ENCODE results near the gene COL4A4.

COL4A4 gene

DNA sequence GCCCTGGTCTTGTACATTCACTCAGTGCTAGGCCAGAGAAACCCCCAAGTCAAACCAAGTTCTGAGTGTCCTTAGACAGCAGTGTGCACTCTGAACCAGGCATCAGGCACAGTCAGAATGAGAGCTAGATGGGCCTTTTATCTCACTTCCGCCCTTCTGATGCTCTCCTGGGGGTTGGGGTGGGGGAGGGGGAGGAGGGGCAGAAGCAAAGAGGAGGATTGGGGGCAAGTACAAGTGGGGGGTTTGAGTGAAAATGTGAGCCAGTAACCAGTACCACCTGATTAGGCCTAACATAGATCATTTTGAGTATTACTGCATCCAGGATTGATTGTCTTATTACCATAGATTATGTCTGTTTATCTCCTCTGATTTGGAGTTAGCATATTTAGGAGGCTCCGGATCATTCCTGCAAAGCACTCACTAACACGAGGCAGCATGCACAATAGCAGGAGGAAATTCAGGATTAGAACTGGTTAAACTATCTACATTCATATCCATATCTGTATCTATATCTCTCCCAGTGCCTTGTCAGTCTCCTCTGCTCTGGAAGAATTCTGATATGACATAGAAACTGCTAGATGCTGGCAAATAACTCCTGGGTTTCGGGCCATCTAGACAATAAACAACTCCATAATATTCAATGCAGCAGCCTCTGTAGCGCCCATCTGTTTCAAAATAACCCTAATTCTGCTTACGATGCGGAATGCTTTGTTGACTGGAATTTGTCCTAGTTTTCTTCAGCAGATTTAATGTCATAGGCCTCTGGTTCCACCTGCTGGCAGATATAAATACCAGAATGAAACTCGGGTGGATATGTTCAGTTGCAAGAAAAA is 179.0 kb downstream of the COL4A4 start:
- peak; percentile 44 for DNase-seq
- Mint-ChIP-seq H3K9me3 (no peaks in the 10 kb centered on the region), H3K4me1 (peaks cover 20 to 29% of the 10 kb centered on the region in 2 donors), H3K4me3 (no peak overlapping the region), H3K27ac (peak overlapping the region; percentile 86), H3K27me3 (no peaks in the 10 kb centered on the region), H3K36me3 (peaks cover 7 to 18% of the 10 kb centered on the region in 2 donors)
- peak; percentile 98 to 99 for ATAC-seq (replicated peaks)

DNA sequence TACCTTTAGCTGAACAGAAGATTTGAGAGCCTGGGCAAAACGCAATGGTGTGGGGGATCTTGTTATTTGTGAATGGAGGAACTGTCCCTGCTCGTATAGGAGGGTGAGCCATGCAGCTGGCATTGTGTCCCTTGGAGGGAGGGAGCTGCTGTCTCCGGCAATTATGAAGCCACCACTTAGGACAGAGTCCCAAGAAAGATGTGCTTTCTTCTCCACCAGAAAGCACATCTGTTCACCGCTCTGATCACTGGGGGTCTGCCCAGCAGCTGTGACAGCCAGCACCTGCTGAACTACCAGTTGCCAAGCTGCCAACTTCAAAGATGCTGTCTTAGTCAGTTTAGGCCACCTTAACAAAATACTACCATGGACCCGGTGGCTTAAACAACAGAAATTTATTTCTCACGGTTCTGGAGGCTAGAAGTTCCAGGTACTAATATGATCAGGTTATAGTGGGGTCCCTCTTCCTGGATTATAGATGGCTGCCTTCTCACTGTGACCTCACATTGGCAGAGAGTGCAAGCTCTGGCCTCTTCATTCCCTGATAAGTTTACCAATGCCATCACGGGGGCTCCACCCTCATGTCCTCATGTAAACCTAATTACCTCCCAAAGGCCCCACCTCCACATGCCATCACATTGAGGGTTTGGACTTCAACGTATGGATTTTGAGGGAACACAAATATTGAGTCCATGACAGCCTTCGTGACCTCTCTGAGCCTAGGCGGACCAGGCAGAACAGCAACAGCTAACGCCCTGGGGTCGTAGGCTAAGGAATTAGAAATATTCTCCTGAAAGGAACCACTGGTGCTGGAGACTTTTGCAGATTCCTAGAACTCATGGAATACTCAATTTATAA is 179.9 kb downstream of the COL4A4 start:
- peaks cover 20 to 29% of the 10 kb centered on the region in 2 donors for H3K4me1 Mint-ChIP-seq

DNA sequence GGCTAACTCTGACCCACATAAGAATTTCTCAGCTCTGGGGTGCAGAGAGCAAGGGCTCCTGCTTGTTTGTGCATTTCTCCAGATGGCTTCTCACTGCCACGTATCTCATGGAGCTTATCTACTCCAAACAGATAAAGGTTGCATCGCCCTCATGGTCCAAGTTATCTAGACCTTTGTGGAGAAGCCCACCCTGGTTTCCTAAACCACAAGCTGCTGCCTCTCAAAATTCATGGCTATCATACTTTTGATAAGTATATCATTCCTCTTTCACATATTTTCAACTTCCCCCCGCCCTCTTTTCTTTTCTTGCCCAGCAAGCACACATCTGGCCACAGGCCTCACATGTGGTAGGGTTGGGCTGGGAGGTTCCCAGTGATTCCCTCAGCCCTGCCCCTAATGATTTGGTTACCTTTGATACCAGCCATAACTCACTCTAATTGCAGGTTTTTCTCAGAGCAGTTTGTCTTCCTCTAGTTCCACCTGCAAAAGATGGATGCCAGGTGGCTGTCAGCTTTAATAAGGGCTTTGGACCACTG is 182.1 kb downstream of the COL4A4 start:
- H3K9me3 Mint-ChIP-seq = no peaks in the 10 kb centered on the region
- H3K4me3 Mint-ChIP-seq = no peak overlapping the region
- peaks cover 20 to 29% of the 10 kb centered on the region in 2 donors for H3K4me1 Mint-ChIP-seq
- peaks cover 5 to 10% of the 10 kb centered on the region in 2 donors for H3K36me3 Mint-ChIP-seq
- H3K27ac Mint-ChIP-seq = peak overlapping the region; percentile 3
- no peak for DNase-seq
- no peak for ATAC-seq (replicated peaks)
- H3K27me3 Mint-ChIP-seq = no peaks in the 10 kb centered on the region

More for the DNA sequence above, 179.9 kb downstream of the COL4A4 start:
- H3K9me3 Mint-ChIP-seq = no peaks in the 10 kb centered on the region
- ATAC-seq (replicated peaks) (peak; percentile 14 to 27), DNase-seq (no peak)
- H3K36me3 Mint-ChIP-seq = peaks cover 5 to 13% of the 10 kb centered on the region in 2 donors
- H3K4me3 Mint-ChIP-seq = peak overlapping the region in 1 of 2 donors; percentile 4
- no peaks in the 10 kb centered on the region for H3K27me3 Mint-ChIP-seq
- peak overlapping the region; percentile 86 for H3K27ac Mint-ChIP-seq

DNA sequence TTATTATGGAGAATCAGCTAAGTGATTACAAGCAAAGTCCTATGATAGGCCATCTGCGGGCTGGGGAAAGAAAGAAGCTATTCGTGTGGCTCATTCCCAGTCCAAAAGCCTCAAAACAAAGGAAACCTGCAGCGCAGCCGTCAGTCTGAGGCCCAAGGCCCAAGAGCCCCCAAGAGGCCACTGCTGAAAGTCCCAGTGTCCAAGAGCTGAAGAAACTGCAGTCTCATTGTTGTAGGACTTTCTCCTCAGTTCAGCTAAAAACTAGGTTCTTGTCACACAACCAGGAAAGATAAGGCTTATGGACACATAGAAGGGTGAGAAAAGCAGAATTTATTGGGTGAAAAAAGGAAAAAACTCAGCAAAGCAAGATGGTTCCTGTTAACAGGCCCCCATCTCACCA is 185.0 kb downstream of the COL4A4 start:
- H3K4me1 Mint-ChIP-seq = peaks cover 8 to 14% of the 10 kb centered on the region in 2 donors
- H3K27ac Mint-ChIP-seq = no peak overlapping the region
- no peak for DNase-seq
- peaks cover 6 to 10% of the 10 kb centered on the region in 2 donors for H3K36me3 Mint-ChIP-seq
- H3K9me3 Mint-ChIP-seq = no peaks in the 10 kb centered on the region
- H3K4me3 Mint-ChIP-seq = no peak overlapping the region
- no peak for ATAC-seq (replicated peaks)
- no peaks in the 10 kb centered on the region for H3K27me3 Mint-ChIP-seq

DNA sequence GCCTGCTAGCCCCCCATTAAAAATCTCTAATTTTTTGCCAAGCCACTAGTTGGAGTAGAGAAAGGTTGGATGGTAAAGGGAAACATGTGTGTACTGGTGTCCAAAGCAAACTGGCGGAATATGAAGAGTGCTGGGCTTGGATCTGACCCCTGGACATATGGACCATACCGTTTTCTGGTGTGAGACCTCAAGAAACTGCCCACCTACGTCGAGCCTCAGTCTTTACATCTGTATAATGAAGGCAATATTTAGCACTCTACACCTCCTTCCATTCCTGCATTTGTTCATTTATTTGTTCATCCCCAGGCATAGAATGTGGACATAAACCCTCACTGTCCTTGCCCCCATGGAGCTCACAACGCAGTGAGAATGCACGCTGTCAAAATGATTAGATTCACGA is 185.7 kb downstream of the COL4A4 start:
- no peaks in the 10 kb centered on the region for H3K9me3 Mint-ChIP-seq
- peaks cover 7% of the 10 kb centered on the region in 2 donors for H3K4me1 Mint-ChIP-seq
- peaks cover 8 to 16% of the 10 kb centered on the region in 2 donors for H3K36me3 Mint-ChIP-seq
- DNase-seq (no peak), ATAC-seq (replicated peaks) (no peak)
- no peak overlapping the region for H3K27ac Mint-ChIP-seq
- H3K4me3 Mint-ChIP-seq = no peak overlapping the region
- no peaks in the 10 kb centered on the region for H3K27me3 Mint-ChIP-seq

DNA sequence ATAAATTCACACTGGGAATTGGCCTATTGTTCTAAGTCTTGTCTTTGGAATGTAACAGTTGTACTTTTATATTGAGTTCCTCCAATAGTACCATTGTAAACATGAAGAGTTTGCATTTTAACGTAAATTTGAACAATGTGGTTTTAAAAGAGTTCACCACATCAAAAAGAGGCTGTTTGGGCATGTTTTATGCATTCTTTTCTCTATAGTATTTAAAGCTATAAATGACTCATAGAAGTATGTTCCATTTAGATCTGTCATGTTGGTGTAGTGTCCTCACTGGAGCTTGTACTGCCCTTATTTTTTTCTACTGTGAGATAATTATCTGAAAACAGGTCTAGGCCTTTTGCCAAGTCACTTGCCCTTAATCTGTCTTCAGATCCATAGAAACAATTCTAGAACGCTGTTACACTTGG is 186.2 kb downstream of the COL4A4 start:
- no peaks in the 10 kb centered on the region for H3K9me3 Mint-ChIP-seq
- DNase-seq (no peak), ATAC-seq (replicated peaks) (no peak)
- peaks cover 6 to 7% of the 10 kb centered on the region in 2 donors for H3K4me1 Mint-ChIP-seq
- no peaks in the 10 kb centered on the region for H3K27me3 Mint-ChIP-seq
- H3K4me3 Mint-ChIP-seq = no peak overlapping the region
- H3K27ac Mint-ChIP-seq = no peak overlapping the region
- peaks cover 8 to 21% of the 10 kb centered on the region in 2 donors for H3K36me3 Mint-ChIP-seq

DNA sequence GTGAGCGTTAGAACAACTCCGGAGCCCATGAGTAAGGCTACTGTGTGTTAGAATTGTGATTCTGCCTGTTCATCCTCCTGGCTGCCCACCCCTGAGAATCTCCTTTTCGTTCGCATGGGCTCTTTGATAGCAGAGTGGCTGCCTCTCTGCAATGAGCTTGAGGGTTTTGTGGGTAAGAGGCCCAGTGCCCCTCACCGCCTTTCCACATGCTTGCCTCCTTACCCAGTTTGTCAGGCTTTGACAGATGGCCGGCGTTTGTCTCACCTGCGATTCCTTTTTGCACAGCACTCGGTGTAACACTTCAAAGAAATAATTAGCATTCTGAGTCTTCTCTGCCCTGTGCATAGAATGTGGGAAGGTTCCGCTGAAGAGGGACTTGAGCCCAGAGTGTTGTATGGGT is 190.2 kb downstream of the COL4A4 start:
- H3K4me1 Mint-ChIP-seq = peaks cover 20 to 32% of the 10 kb centered on the region in 2 donors
- no peak overlapping the region for H3K4me3 Mint-ChIP-seq

DNA sequence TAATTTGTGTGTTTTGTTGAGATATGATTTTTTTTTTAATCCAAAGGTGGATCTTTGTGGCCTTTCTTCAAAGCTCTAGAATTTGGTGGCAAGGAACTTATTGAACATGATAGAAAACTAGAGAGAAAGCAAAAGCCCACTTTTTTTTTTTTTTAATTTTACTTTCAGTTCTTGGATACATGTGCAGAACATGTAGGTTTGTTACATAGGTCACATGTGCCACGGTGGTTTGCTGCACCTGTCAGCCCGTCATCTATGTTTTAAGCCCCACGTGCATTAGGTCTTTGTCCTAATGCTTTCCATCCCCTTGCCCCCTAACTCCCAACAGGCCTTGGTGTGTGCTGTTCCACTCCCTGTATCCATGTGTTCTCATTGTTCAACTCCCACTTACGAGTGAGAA is 192.2 kb downstream of the COL4A4 start:
- peak overlapping the region; percentile 95 for H3K27ac Mint-ChIP-seq
- peaks cover 20 to 32% of the 10 kb centered on the region in 2 donors for H3K4me1 Mint-ChIP-seq
- no peaks in the 10 kb centered on the region for H3K27me3 Mint-ChIP-seq
- no peak for DNase-seq
- peaks cover 11 to 28% of the 10 kb centered on the region in 2 donors for H3K36me3 Mint-ChIP-seq
- ATAC-seq (replicated peaks) = peak; percentile 38 to 45
- H3K4me3 Mint-ChIP-seq = peak overlapping the region; percentile 80 to 83
- H3K9me3 Mint-ChIP-seq = no peaks in the 10 kb centered on the region

More for the DNA sequence above, 190.2 kb downstream of the COL4A4 start:
- Mint-ChIP-seq H3K27me3 (no peaks in the 10 kb centered on the region), H3K27ac (no peak overlapping the region), H3K9me3 (no peaks in the 10 kb centered on the region), H3K36me3 (peaks cover 11 to 25% of the 10 kb centered on the region in 2 donors)
- no peak for ATAC-seq (replicated peaks)
- DNase-seq = no peak

DNA sequence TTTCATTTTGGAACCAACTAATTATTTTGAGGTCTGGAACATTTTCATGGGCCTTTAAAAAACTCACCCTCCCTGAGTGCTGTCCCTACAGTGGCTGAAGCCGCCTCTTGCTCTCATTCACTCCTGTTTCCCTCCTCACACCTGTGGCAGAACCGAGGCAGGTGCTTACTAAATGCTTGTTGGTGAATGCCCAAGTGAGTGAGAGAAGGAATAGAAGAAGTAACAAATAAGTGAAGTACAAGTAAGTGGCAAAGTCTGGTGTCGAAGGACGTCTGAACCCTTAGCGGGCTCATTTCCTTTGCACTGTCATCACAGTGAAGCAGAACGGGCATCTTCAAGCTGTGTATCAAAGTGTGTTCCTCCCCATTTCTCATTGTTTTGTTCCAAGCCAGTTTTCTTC is 192.9 kb downstream of the COL4A4 start:
- Mint-ChIP-seq H3K9me3 (no peaks in the 10 kb centered on the region), H3K36me3 (peaks cover 11 to 28% of the 10 kb centered on the region in 2 donors), H3K27ac (peak overlapping the region; percentile 95), H3K4me1 (peaks cover 20 to 32% of the 10 kb centered on the region in 2 donors), H3K27me3 (no peaks in the 10 kb centered on the region), H3K4me3 (peak overlapping the region; percentile 80 to 83)
- ATAC-seq (replicated peaks) (peak; percentile 71 to 81), DNase-seq (no peak)

DNA sequence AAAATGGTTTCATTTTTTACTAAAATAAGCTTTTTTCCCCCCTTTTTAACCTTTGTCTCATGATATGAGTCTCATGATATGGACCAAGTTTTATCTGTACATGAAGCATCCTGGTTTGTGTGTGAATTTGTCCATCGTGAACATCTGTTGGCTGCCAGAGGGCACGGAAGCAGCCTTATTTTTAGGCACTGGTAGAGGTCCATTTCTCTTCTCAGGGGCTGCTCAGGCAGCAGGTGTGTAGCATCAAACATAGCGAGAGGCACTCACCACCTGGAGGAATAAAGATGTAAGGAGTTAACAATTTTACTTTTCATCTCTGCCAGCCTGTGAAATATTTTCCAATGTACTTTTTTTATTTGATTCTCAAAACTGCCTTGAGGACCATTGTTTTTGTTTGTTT is 193.6 kb downstream of the COL4A4 start:
- no peaks in the 10 kb centered on the region for H3K9me3 Mint-ChIP-seq
- H3K36me3 Mint-ChIP-seq = peaks cover 11 to 28% of the 10 kb centered on the region in 2 donors
- peak; percentile 58 to 64 for ATAC-seq (replicated peaks)
- peaks cover 20 to 32% of the 10 kb centered on the region in 2 donors for H3K4me1 Mint-ChIP-seq
- no peak for DNase-seq
- peak overlapping the region; percentile 95 for H3K27ac Mint-ChIP-seq
- H3K27me3 Mint-ChIP-seq = no peaks in the 10 kb centered on the region
- peak overlapping the region; percentile 80 to 83 for H3K4me3 Mint-ChIP-seq

DNA sequence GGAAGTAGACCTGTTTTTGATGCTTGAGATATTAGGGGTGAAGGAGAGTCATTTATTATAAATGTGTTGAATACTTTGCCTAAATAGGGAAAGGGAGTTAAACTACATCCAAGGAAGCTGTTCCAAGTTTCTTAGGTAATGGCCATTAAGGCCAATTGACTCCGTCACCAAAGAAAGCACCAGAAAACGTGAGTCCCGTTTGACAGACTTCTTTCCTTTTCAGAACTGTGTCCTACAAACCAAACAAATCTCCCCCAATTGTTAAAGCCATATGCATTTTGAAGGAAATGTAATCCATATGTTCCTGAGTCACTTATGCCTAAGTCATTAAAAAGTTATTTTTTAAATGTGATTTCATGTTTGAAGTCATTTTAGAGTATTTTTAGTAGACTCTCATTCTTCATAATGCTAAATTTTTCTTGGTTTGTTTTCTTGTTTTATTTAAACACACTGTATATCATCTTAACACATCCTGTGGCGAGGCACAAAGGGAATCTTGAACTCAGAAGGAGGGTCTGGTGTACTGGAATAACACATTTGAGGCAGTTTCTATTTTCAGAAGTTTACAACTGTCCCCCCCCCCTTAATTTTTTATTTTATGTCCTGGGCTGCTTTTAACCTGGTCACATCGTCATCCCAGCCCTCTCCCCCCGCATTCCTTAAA is 194.5 kb downstream of the COL4A4 start:
- Mint-ChIP-seq H3K9me3 (no peaks in the 10 kb centered on the region), H3K36me3 (peaks cover 10 to 21% of the 10 kb centered on the region in 2 donors), H3K27ac (peak overlapping the region; percentile 95), H3K4me3 (peak overlapping the region; percentile 80 to 83), H3K27me3 (no peaks in the 10 kb centered on the region), H3K4me1 (peaks cover 20 to 32% of the 10 kb centered on the region in 2 donors)
- ATAC-seq (replicated peaks) = no peak
- DNase-seq = no peak

DNA sequence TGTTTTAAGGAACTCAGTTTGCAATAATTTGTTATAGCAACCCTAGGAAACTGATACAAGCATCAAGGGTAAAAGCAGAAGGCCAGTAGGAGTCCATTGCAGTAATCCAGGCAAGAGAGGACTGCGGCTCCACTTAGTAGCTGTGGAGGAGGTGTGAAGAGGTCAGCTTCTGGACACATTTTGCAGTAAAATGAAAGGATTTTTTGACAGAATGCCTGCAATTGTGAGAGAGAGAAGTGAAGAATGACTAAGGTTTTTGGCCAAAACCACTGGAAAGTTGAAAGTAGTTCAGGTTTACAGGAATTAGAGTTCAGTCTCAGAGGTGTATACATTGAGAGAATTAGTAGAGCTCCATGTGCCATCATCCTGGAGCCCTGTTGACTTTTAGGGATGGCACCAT is 198.6 kb downstream of the COL4A4 start:
- Mint-ChIP-seq H3K27ac (no peak overlapping the region), H3K4me3 (no peak overlapping the region), H3K9me3 (no peaks in the 10 kb centered on the region), H3K4me1 (peaks cover 7 to 14% of the 10 kb centered on the region in 2 donors), H3K36me3 (peaks cover 3 to 4% of the 10 kb centered on the region in 2 donors), H3K27me3 (no peaks in the 10 kb centered on the region)
- DNase-seq (no peak), ATAC-seq (replicated peaks) (no peak)

DNA sequence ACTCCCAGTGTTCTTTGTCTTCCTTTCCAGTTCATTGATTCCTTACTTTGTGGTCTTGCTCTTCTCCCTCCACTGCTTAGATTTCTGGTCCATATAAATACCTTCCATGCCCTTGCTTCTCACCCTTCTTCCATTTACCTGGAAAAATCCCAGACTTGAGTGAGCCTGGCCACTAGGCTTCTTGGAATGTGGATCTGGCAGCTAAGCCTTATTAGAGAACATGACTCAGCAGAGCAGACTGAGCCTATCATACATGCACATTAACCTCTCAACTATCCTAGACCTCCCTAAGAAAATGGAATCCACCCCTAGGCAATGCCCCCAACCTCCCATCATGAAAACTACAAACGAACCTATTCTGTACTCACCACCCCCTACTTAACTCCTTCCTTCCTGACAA is 200.5 kb downstream of the COL4A4 start:
- Mint-ChIP-seq H3K9me3 (peaks cover 0 to 2% of the 10 kb centered on the region in 2 donors), H3K36me3 (peaks cover 9 to 17% of the 10 kb centered on the region in 2 donors), H3K4me3 (no peak overlapping the region), H3K27ac (no peak overlapping the region), H3K27me3 (no peaks in the 10 kb centered on the region), H3K4me1 (peaks cover 0 to 2% of the 10 kb centered on the region in 2 donors)
- DNase-seq = no peak
- no peak for ATAC-seq (replicated peaks)
